ENCODE results near the gene EZR. TPM values are rescaled to one million over a fixed set of nuclear protein-coding genes. Genes with fewer than 3 reads are reported as not detected.

EZR gene
- total and polyA plus RNA-seq, 9 of the 15 experiments (the other 6 are each of a cell fraction or from before 2014, with no cell fraction given) = 36.5 to 162 (median 104) TPM

DNA sequence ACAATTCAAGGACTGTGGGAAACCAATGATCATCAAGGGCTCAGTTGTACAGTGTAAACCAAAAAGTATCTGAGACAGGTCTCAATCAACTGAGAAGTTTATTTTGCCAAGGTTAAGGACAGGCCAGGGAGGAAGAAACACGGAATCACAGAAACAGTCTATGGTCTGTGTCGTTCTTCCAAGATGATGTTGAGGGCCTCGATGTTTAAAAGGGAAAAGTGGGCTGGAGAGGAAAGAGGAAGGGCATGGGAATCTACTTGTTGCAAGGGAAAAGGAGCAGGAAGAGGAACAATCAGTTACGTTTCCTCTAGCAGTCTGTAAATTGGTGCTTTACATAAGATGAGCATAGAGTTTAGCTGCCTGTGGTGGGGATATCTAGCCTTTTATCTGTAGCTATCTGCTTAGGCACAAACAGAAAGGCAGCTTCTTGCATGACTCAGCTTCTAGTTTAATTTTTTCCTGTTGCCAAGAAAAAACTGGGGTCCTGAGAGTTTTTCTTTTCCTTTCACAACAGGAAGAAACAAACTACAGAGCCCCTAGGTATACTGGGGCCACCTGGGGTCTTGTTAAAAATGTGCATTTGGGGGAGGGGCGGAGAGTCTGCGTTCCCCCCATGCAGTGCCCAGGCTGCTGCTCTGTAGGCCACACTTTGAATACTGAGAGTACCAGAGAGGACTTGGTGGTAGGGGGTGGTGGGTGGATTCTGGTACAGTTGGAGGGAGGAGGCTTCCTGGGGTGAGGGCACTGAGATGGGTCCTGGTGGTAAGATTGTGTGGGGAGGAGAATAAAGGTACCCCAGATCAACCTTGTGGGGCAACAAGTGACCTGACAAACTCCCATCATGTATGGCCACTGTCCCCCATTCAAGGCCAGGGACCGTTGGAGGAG is 35.3 kb upstream of the EZR start (continued):
- peak; percentile 66; the same call in 1 of the 2 replicates for TF ChIP-seq ZBTB40 (IDR thresholded peaks at IDR 0.05)
- no peak for TF ChIP-seq ZBTB40 (CRISPR knock-in tag; IDR thresholded peaks at IDR 0.05)
- TF ChIP-seq TCF3 (CRISPR knock-in tag; IDR thresholded peaks at IDR 0.05) = peak; percentile 66; the same call in 1 of the 2 replicates
- TF ChIP-seq FOXJ2 (tag; IDR thresholded peaks at IDR 0.05) = peak; percentile 74; the same call in 1 of the 2 replicates
- TF ChIP-seq, protein P1, sequence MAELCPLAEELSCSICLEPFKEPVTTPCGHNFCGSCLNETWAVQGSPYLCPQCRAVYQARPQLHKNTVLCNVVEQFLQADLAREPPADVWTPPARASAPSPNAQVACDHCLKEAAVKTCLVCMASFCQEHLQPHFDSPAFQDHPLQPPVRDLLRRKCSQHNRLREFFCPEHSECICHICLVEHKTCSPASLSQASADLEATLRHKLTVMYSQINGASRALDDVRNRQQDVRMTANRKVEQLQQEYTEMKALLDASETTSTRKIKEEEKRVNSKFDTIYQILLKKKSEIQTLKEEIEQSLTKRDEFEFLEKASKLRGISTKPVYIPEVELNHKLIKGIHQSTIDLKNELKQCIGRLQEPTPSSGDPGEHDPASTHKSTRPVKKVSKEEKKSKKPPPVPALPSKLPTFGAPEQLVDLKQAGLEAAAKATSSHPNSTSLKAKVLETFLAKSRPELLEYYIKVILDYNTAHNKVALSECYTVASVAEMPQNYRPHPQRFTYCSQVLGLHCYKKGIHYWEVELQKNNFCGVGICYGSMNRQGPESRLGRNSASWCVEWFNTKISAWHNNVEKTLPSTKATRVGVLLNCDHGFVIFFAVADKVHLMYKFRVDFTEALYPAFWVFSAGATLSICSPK (IDR thresholded peaks at IDR 0.05; ENCODE audit: borderline replicate concordance) = 0 out of 2 replicates have a peak, but pooled peaks have one; percentile 17
- no peak for TF ChIP-seq NR2F6 (CRISPR knock-in tag; IDR thresholded peaks at IDR 0.05)
- TF ChIP-seq CBX3 (IDR thresholded peaks at IDR 0.05; ENCODE audit: borderline replicate concordance in 1 of 2, low read length in 2 of 2) = no peak
- TF ChIP-seq C11orf30 (IDR thresholded peaks at IDR 0.05; ENCODE audit: low read depth) = peak; percentile 94
- TF ChIP-seq, protein P2, sequence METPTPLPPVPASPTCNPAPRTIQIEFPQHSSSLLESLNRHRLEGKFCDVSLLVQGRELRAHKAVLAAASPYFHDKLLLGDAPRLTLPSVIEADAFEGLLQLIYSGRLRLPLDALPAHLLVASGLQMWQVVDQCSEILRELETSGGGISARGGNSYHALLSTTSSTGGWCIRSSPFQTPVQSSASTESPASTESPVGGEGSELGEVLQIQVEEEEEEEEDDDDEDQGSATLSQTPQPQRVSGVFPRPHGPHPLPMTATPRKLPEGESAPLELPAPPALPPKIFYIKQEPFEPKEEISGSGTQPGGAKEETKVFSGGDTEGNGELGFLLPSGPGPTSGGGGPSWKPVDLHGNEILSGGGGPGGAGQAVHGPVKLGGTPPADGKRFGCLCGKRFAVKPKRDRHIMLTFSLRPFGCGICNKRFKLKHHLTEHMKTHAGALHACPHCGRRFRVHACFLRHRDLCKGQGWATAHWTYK (CRISPR knock-in tag; IDR thresholded peaks at IDR 0.05) = no peak
- peak; percentile 45 for TF ChIP-seq NFIC (IDR thresholded peaks at IDR 0.05)
- TF ChIP-seq ETV6 (IDR thresholded peaks at IDR 0.05; ENCODE audit: borderline replicate concordance in 1 of 2, low read depth in 2 of 2, low read length in 1 of 2) = peak; percentile 90 to 99
- no peak for TF ChIP-seq ETV6 (CRISPR knock-in tag; IDR thresholded peaks at IDR 0.05; ENCODE audit: borderline replicate concordance)
- TF ChIP-seq HLTF (IDR thresholded peaks at IDR 0.05) = peak; percentile 83
- TF ChIP-seq NELFE (IDR thresholded peaks at IDR 0.05; ENCODE audit: insufficient read depth, insufficient read length) = no peak
- 0 out of 2 replicates have a peak, but pooled peaks have one; percentile 62 for TF ChIP-seq ELF1 (tag; IDR thresholded peaks at IDR 0.05)
